ENCODE data around the gene CCDC102A.

GRCh38 chr16:57579361-57579665, 42.9 kb upstream of the CCDC102A start:
- no peak for TF ChIP-seq CTCF (IDR thresholded peaks at IDR 0.05)
- no peak for TF ChIP-seq POLR2A (IDR thresholded peaks at IDR 0.05)
